NCI-H146 (cell line): Measurements from ENCODE around the gene NCAPD2.
"Not testable (repeated sequence)": the region's sequence is repeated elsewhere in the genome, so short reads cannot be mapped to it uniquely, and the experiment has no call there.

ENCODE experiments used
- DNase-seq: peaks from one replicate; lab custom pipeline; 2025; lab: John Stamatoyannopoulos, UW

The NCAPD2 gene

GRCh38 chr12:6465467-6466183 is 28.3 kb upstream of the NCAPD2 start:
- peak; percentile 76 for DNase-seq

- no peak for DNase-seq
Measured at GRCh38 chr12:6466184-6466573, 27.7 kb upstream of the NCAPD2 start.

DNA sequence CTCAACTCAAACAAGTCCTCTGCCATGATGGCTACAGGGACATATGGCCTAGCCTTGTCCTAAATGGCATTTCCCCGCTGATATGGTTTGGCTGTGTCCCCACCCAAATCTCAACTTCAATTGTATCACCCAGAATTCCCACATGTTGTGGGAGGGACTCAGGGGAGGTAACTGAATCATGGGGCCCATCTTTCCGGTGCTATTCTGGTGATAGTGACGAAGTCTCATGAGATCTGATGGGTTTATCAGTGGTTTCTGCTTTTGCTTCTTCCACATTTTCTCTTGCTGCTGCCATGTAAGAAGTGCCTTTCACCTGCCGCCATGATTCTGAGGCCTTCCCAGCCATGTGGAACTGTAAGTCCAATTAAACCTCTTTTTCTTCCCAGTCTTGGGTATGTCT is 27.2 kb upstream of the NCAPD2 start:
- DNase-seq, result not testable (repeated sequence)

DNA sequence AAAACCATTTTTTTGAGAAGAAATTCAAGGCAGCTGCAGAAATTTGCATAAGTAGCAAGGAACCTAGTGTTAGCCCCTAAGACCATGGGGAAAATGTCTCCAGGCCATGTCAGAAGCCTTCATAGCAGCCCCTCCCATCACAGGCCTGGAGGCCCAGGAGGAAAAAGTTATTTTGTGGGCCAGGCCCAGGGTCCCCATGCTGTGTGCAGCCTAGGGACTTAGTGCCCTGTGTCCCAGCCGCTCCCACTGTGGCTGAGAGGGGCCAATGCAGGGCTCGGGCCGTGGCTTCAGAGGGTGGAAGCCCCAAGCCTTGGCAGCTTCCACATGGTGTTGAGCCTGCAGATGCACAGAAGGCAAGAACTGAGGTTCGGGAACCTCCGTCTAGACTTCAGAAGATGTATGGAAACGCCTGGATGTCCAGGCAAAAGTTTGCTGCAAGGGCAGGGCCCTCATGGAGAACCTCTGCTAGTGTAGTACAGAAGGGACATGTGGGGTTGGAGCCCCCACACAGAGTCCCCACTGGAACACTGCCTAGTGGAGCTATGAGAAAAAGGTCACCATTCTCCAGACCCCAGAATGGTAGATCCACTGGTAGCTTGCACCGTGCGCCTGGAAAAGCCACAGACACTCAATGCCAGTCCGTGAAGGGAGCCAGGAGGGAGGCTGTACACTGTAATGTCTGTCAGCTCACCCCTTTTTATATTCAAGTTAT is 26.2 kb upstream of the NCAPD2 start:
- not testable (repeated sequence) for DNase-seq

DNA sequence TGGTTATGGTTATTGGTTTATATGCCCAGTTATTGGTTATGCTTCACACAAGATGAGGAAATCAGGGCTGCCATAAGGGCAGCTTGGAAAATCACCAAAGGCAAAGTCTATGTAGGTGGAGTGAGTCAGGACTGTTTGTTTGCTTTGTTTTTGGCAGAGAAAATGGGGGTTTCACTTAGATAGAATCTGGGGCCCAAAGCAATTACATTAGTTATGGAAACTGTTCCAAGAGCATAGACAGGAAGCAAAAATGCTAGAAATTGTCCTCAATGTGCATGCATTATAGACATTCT is 25.7 kb upstream of the NCAPD2 start:
- no peak for DNase-seq

DNA sequence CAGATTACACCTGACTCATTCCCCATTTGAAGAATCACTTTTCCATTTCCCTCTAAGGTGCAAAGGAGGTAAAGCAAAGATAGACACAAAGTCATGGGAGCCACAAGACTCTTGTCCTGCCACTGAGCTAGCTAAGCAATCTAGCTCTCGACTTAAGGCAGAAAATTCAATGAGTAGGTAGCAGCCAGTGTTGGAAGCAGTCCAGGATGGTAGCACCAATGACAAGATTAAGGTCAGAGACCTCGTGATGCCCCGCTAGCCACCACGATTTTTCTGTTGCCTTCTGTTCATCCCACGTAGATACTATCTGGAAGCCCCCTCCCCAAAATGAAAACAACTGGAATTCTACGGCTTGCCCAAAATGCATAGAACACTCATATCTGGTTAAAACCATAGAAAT is 24.8 kb upstream of the NCAPD2 start:
- DNase-seq, result no peak

DNA sequence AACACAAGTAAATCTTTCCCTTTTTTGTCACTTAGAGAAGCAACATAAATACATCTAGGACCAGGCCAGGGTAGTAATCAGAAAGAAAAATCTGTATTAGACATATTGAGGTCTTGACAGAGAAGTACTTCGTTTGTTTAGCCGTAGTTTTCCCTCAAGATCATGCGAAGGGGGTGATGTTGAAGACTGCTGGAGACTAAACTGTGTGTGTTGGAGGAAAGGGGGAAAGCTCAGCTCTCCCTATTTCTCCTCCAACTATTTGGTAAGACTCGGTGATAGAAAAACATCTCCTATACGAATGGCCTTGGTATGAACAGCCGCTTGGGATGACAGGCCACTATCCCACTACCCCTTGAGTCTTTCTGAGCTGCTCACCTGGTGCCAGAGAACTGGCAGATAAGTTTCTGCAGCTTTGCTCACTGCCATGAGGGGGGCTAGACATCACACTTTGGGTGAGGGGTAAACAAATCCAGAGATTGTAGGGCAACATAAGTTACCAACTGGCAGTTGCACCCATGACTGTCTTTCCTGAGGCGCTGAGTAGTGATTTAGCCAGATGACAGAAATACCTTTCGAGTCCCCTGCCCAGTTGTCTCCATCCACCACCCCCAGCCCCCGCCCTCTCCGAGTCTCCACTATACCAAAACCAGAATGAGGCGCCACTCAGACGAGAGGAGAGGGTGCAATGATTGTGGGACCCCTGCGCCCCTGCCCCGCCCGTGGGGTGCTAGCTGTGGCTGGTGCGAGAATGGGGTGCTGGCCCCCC is 24.1 kb upstream of the NCAPD2 start:
- peak; percentile 66 for DNase-seq

- DNase-seq, result peak; percentile 100
Measured at GRCh38 chr12:6470375-6471163, 23.3 kb upstream of the NCAPD2 start, which contains the start of gene VAMP1. VAMP1 (minus strand) TSS chr12:6470677; CDS start chr12:6470531, 146 bp downstream.

GRCh38 chr12:6471989-6472360 is 21.9 kb upstream of the NCAPD2 start:
- no peak for DNase-seq

- DNase-seq, result no peak
Measured at GRCh38 chr12:6472491-6472890, 21.4 kb upstream of the NCAPD2 start.

- not testable (repeated sequence) for DNase-seq
Measured at GRCh38 chr12:6475233-6475975, 18.5 kb upstream of the NCAPD2 start.

GRCh38 chr12:6476489-6476888 is 17.4 kb upstream of the NCAPD2 start:
- no peak for DNase-seq

DNA sequence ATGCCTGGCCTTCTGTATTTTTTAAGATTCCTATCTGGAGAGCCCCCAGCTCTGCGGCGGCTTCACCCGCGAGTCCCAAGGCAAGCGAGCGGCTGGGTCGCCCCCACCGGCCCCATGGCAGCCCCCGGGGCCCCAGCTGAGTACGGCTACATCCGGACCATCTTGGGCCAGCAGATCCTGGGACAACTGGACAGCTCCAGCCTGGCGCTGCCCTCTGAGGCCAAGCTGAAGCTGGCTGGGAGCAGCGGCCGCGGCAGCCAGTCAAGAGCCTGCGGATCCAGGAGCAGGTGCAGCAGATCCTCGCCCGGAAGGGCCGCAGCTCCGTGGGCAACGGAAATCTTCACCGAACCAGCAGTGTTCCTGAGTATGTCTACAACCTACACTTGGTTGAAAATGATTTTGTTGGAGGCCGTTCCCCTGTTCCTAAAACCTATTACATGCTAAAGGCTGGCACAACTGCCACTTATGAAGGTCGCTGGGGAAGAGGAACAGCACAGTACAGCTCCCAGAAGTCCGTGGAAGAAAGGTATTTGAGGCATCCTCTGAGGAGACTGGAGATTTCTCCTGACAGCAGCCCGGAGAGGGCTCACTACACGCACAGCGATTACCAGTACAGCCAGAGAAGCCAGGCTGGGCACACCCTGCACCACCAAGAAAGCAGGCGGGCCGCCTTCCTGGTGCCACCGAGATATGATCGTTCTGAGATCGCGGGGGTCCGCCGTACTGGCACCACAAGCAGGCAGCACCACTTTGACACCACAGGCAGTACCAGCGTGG is 16.1 kb upstream of the NCAPD2 start:
- DNase-seq, result not testable (repeated sequence)

GRCh38 chr12:6478416-6478815 is 15.5 kb upstream of the NCAPD2 start:
- no peak for DNase-seq

DNA sequence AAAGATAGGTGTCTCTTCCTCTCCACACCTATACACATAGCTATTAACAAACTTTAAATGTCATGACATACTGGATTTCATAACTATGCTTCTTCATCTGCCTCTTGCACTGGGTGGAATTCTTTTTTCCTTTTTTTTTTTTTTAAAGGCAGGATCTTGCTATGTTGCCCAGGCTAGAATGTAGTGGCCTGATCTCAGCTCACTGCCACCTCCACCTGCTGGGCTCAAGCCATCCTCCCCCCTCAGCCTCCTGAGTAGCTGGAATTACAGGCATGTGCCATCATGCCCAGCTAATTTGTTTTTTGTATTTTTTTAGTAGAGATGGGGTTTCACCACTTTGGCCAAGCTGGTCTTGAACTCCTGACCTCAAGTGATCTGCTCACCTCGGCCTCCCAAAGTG is 5.7 kb upstream of the NCAPD2 start:
- no peak for DNase-seq

DNA sequence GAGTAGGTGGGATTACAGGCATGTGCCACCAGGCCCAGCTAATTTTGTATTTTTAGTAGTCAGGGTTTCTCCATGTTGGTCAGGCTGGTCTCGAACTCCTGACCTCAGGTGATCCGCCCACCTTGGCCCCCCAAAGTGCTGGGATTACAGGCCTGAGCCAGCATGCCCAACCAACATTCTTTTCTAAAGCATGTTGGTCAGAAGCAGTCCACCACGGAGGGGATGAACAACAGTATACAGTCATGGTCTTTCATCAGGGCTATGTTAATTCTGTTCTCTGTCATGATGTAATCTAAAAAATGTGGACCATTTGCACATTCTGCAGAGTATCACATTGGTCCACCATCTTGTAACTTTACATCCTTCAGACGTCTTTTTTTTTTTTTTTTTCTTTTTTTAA is 4.5 kb upstream of the NCAPD2 start:
- DNase-seq, result no peak

- DNase-seq, result not testable (repeated sequence)
Measured at GRCh38 chr12:6490673-6491072, 3.2 kb upstream of the NCAPD2 start.

DNA sequence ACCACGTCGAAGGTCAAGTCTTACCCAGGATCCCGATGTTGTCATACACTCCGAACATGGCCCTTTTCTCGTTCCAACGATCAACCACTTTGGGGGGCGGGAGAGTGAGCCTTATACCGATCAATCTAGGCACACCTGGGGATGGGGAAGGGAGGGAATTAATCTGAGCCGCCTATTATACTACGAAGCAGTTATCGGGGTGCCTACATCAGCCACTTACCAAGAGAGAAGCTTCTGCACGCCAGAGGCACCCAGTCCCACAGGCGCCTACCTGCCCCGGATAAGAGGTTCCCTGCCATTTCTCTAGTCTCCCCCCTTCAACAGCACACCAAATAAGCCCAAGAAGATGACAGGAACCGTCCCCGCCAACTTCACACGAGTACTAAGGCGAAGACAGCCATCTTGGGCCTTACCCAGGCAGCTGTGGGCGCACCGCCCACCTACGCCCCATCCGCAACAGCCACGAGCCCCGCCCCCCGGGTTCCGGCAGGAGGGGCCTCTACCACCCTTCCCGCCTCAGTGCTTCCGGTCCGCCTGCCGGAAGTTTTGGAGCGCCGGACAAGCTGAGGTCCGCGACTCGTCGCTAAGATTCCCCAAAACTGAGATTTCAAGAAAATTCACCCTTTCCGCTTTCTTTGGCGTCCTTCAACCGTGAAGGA is 935 bp upstream of the NCAPD2 start, which contains the start of gene MRPL51:
TSS of gene MRPL51 (minus strand) at position 425 of the 659 bp plus-strand sequence. CDS start at position 299, 126 bp downstream.
- peak; percentile 99 for DNase-seq

DNA sequence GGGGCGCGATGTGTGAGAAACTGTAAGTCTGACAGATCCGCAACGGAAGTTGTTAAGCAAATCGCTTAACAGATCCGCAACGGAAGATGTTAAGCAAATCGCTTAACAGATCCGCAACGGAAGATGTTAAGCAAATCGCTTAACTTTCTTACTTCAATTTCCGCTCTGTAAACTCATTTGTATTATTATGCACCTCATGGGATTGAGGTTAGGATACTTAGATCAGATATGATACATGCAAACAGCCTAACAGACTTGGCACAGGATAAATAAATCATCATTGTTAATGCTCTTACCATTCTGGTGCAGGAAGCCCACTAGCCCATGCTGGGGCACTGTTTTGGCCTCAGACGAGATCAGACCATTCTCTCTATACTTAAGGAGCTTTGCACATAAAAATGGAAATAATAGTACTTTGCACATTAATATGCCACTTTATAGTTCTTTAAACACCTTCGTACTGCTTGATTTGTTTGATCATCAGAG is 399 bp downstream of the NCAPD2 start:
- DNase-seq, result peak; percentile 65

- no peak for DNase-seq
Measured at GRCh38 chr12:6494968-6495367, 1.1 kb downstream of the NCAPD2 start.
